Muscle of leg (tissue), 16 donors: ENCODE measurements around the gene RAD51AP1. TPM values are rescaled to one million over a fixed set of nuclear protein-coding genes. Genes with fewer than 3 reads are reported as not detected.

ENCODE experiments used
- DNase-seq: peaks from one replicate; pipeline ENCODE4 v3.0.0; 2013
- H3K27ac ChIP-seq: one replicate; pipeline ENCODE4 v1.5.1; 2013; ENCODE audit warnings: mild to moderate bottlenecking, low read length, control low read depth
- H3K27me3 ChIP-seq: one replicate; pipeline ENCODE4 v1.6.1; 2013; ENCODE audit warnings: low read length; ENCODE audit not compliant: control insufficient read depth, insufficient read depth
- H3K36me3 ChIP-seq: one replicate; pipeline ENCODE4 v1.6.1; 2013; ENCODE audit warnings: low read length; ENCODE audit not compliant: control insufficient read depth, insufficient read depth
- H3K4me1 ChIP-seq: one replicate; pipeline ENCODE4 v1.6.1; 2013; ENCODE audit warnings: low read length; ENCODE audit not compliant: control insufficient read depth, insufficient read depth
- H3K4me3 ChIP-seq: one replicate; pipeline ENCODE4 v1.5.1; 2013; ENCODE audit warnings: low read length, control low read depth
- H3K9me3 ChIP-seq: replicated peaks from 2 replicates; pipeline ENCODE4 v1.6.1; 2013; ENCODE audit warnings: low read depth, low read length; ENCODE audit not compliant: control insufficient read depth
- WGBS: methylation state at CpG from one replicate; pipeline ENCODE4 v1.1.5; 2013; ENCODE audit warnings: missing lambda C conversion rate; ENCODE audit not compliant: insufficient coverage; 5-methylcytosine and 5-hydroxymethylcytosine counted together
- long read RNA-seq, 11 donors: transcript quantifications; one replicate each; lab custom pipeline, GENCODE V29; 2026
- polyA plus RNA-seq, 8 donors: library from polyadenylated mRNA; unstranded; fragments of 120-200 nt; gene quantifications; one replicate each; pipeline versions ENCODE4 v1.2.1 to v1.2.3, GENCODE V29; 2013; ENCODE audit warnings: inconsistent platforms in 1 of 8, low replicate concordance in 1 of 8; ENCODE audit not compliant: insufficient read length in 8 of 8, insufficient read depth in 1 of 8
- total RNA-seq: library from RNA; stranded (reverse); fragments of 120-200 nt; gene quantifications from one replicate; pipeline ENCODE4 v1.2.4, GENCODE V29; 2013

The RAD51AP1 gene, protein sequence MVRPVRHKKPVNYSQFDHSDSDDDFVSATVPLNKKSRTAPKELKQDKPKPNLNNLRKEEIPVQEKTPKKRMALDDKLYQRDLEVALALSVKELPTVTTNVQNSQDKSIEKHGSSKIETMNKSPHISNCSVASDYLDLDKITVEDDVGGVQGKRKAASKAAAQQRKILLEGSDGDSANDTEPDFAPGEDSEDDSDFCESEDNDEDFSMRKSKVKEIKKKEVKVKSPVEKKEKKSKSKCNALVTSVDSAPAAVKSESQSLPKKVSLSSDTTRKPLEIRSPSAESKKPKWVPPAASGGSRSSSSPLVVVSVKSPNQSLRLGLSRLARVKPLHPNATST
- total RNA-seq, result 10.7 TPM
- 10 to 100 TPM in 7 of 8 donors, 1 to 10 TPM in 1; 9.3 to 19.3 (median 12.0) TPM for polyA plus RNA-seq
- long read RNA-seq, donor 1, result 0 reads
- long read RNA-seq, donor 2, partial matches to known transcripts, result 0 of 1 reads
- long read RNA-seq, donor 2, other reads (novel, unspliced or antisense), result 0 of 1 reads
- long read RNA-seq, donor 3, partial matches to known transcripts, result 0 of 2 reads
- long read RNA-seq, donor 3, other reads (novel, unspliced or antisense), result 0 of 2 reads
- long read RNA-seq, donor 4, partial matches to known transcripts, result 0 of 1 reads
- long read RNA-seq, donor 4, other reads (novel, unspliced or antisense), result 0 of 1 reads
- long read RNA-seq, donor 5, partial matches to known transcripts, result 0 of 2 reads
- long read RNA-seq, donor 5, other reads (novel, unspliced or antisense), result 0 of 2 reads
- long read RNA-seq, donor 6, partial matches to known transcripts, result 0 of 1 reads
- long read RNA-seq, donor 6, other reads (novel, unspliced or antisense), result 0 of 1 reads
- long read RNA-seq, donor 7, partial matches to known transcripts, result 0 of 2 reads
- long read RNA-seq, donor 7, other reads (novel, unspliced or antisense), result 0 of 2 reads
- long read RNA-seq, donor 8, partial matches to known transcripts, result 0 of 1 reads
- long read RNA-seq, donor 8, other reads (novel, unspliced or antisense), result 0 of 1 reads
- long read RNA-seq, donor 9, partial matches to known transcripts, result 0 of 1 reads
- long read RNA-seq, donor 9, other reads (novel, unspliced or antisense), result 0 of 1 reads
- long read RNA-seq, donor 10, partial matches to known transcripts, result 0 of 2 reads
- long read RNA-seq, donor 10, other reads (novel, unspliced or antisense), result 0 of 2 reads
- long read RNA-seq, donor 11, partial matches to known transcripts, result 0 of 1 reads
- long read RNA-seq, donor 11, other reads (novel, unspliced or antisense), result 0 of 1 reads

DNA sequence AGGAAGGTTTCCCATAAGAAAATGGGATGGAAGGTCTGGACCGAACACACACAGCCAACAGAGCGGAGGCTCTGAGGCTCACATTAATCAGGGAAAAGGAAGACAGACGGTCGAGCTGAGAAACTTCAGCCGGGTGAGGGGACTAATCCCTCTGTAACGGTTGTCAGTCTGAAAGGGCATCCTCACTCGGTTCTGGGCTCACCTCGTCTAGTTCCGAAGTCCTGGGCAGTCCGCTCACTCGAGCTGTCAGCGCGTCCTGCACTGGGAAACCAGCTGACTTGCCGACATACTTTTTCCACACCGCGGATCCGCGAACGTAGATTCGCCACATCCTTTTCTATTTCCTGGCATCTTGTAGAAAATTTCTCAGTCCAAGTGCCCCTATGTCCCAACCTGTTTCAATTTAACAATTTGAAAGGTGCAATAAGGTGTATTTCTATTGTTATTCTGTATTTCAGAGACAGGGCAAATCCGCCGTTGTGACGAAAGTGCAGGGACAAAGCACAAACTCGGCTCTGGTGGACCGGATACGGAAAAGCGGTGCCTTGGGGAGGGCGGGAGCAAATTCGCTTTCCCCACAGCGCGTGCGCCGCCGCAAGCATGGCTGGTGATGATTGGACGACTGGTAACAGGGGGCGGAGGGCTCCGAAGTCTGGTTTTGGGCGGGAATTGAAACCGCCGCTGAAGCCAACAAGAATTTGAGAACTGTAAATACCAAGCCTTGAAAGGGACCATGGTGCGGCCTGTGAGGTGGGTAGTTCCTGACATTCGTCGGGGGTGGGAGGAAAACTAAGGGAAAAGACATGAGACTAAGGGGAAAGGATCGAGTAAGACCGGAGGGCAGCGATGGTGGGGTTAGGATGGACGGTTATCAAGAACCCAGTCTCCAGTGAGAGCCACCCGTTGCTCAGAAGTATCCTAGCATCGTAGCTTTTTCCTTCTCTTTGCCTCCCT lies at the start of gene RAD51AP1:
TSS of gene RAD51AP1 (plus strand) at position 684 of the 954 bp plus-strand sequence. CDS start at position 734, 50 bp downstream.
- Histone ChIP-seq H3K4me1 (peaks cover 8% of the 10 kb centered on the region), H3K4me3 (peak within 1 kb of the TSS; percentile 82), H3K36me3 (peaks cover 4% of the 10 kb centered on the region), H3K9me3 (no peaks in the 10 kb centered on the region), H3K27me3 (no peaks in the 10 kb centered on the region), H3K27ac (peak within 1 kb of the TSS; percentile 91)
- under 1% methylated on average over 32 of the region's 49 CpGs for WGBS
- peak; percentile 99 for DNase-seq

DNA sequence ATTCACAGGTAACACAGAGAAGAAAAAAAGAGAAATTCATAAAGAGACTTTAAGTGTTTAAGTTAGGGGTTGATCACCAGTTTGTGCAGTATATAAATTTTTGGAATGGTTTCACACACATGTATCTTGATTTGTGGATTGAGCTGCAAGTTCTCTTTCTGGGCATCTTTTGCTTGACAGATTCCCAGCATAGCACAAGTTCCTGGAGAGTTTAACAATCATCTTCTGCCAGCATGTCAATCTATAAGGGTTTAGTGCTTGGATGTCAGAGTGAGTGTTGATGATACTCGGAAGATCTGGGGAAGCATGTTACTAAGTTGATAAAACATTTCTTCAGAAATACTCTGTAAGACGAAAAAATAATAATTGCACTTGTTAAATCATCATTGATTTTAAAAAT lies 49.1 kb upstream of the RAD51AP1 start:
- Histone ChIP-seq H3K4me1 (peaks cover 4% of the 10 kb centered on the region), H3K27ac (no peak overlapping the region), H3K36me3 (peaks cover 5% of the 10 kb centered on the region), H3K9me3 (no peaks in the 10 kb centered on the region), H3K27me3 (no peaks in the 10 kb centered on the region), H3K4me3 (no peak overlapping the region)
- no peak for DNase-seq
- WGBS, result no CpG with 5 or more reads among the region's 2 CpGs

- H3K27ac ChIP-seq, result no peak overlapping the region
Measured at GRCh38 chr12:4490973-4491372, 47.7 kb upstream of the RAD51AP1 start.

GRCh38 chr12:4496145-4496838 lies 42.4 kb upstream of the RAD51AP1 start:
- Histone ChIP-seq H3K27me3 (no peaks in the 10 kb centered on the region), H3K9me3 (no peaks in the 10 kb centered on the region), H3K27ac (no peak overlapping the region), H3K4me3 (no peak overlapping the region), H3K36me3 (peaks cover 14% of the 10 kb centered on the region), H3K4me1 (no peaks in the 10 kb centered on the region)
- no CpG with 5 or more reads among the region's 1 CpG for WGBS
- no peak for DNase-seq

More at GRCh38 chr12:4490973-4491372, 47.7 kb upstream of the RAD51AP1 start:
- Histone ChIP-seq H3K4me1 (peaks cover 4% of the 10 kb centered on the region), H3K36me3 (peaks cover 7% of the 10 kb centered on the region), H3K9me3 (no peaks in the 10 kb centered on the region), H3K4me3 (no peak overlapping the region), H3K27me3 (no peaks in the 10 kb centered on the region)
- DNase-seq, result no peak
- no CpG with 5 or more reads among the region's 1 CpG for WGBS

GRCh38 chr12:4499186-4499585 lies 39.5 kb upstream of the RAD51AP1 start:
- DNase-seq, result no peak
- Histone ChIP-seq H3K9me3 (no peaks in the 10 kb centered on the region), H3K4me3 (no peak overlapping the region), H3K36me3 (peaks cover 21% of the 10 kb centered on the region), H3K4me1 (no peaks in the 10 kb centered on the region), H3K27me3 (no peaks in the 10 kb centered on the region), H3K27ac (no peak overlapping the region)
- WGBS, result no CpG with 5 or more reads among the region's 1 CpG

DNA sequence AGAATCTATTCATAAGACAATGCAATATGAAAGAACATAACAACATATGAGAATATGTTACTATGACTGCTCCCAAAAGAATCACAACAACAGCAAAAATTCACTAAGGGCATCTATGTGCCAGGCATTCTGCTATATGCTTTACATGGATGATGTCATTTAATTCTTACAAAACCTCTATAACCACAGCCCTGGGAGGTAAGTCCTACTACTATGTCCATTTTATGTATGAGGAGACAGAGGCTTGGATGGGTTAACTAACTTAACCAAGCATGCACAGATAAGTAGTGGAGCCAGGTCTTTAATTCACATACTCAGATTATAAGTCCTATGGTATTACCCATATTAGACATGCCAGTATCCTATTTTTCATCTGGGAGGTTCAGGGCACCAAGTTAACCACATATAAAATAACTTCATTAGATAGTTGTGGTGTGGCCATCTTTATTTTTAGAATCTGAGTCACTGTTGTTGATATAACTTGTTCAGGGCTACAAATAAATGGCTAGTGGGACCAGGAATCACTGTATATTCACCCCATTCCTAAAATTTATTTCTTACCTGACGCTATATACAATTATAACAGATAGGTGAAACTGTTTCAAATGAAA lies 33.2 kb upstream of the RAD51AP1 start:
- no peaks in the 10 kb centered on the region for H3K4me1 ChIP-seq
- no peaks in the 10 kb centered on the region for H3K27me3 ChIP-seq
- H3K36me3 ChIP-seq, result peaks cover 9% of the 10 kb centered on the region
- no peaks in the 10 kb centered on the region for H3K9me3 ChIP-seq
- no CpG with 5 or more reads among the region's 1 CpG for WGBS
- H3K27ac ChIP-seq, result no peak overlapping the region
- no peak for DNase-seq
- no peak overlapping the region for H3K4me3 ChIP-seq

- peaks cover 6% of the 10 kb centered on the region for H3K36me3 ChIP-seq
- H3K4me1 ChIP-seq, result no peaks in the 10 kb centered on the region
- H3K4me3 ChIP-seq, result no peak overlapping the region
- no peaks in the 10 kb centered on the region for H3K9me3 ChIP-seq
- DNase-seq, result no peak
- H3K27me3 ChIP-seq, result no peaks in the 10 kb centered on the region
- WGBS, result no CpG with 5 or more reads among the region's 3 CpGs
- no peak overlapping the region for H3K27ac ChIP-seq
Measured at GRCh38 chr12:4506430-4506829, 32.3 kb upstream of the RAD51AP1 start.

- Histone ChIP-seq H3K4me1 (no peaks in the 10 kb centered on the region), H3K4me3 (no peak overlapping the region), H3K27ac (no peak overlapping the region), H3K9me3 (no peaks in the 10 kb centered on the region), H3K27me3 (no peaks in the 10 kb centered on the region), H3K36me3 (peaks cover 6% of the 10 kb centered on the region)
- 83% methylated on average over 1 of the region's 5 CpGs for WGBS
- DNase-seq, result no peak
Measured at GRCh38 chr12:4506870-4507269, 31.8 kb upstream of the RAD51AP1 start.
